ENCODE results near the gene NATD1.

Gene NATD1

DNA sequence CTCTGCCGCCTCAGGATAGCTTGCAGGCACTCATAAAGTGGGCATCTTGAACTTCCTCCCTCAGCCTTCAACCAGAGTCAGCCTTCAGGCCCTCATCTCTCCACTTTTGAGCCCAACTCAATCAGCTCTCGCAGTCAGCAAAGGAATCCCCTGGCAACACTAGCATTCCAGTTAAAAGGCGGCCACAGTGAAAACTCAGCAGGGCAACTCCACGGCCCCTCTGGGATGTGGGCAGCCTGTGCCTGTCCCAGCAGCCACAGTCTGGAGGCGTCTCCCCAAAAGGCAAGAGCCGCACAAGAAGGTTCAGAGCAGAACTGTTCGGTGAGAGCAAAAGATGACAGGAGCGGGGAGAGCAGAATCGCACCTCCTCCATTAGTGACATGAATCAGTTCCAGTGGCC is 48.3 kb downstream of the NATD1 start:
- no peak for TF ChIP-seq CTCF (IDR thresholded peaks at IDR 0.05; ENCODE audit: borderline replicate concordance, control extremely low read depth, extremely low read depth, insufficient read depth, missing control alignments)
- no peak for DNase-seq (ENCODE audit: low spot score)
- in situ Hi-C loops (cut with MboI; ENCODE audit: low sequenced_read_pairs, unreplicated experiment): no loop called here

DNA sequence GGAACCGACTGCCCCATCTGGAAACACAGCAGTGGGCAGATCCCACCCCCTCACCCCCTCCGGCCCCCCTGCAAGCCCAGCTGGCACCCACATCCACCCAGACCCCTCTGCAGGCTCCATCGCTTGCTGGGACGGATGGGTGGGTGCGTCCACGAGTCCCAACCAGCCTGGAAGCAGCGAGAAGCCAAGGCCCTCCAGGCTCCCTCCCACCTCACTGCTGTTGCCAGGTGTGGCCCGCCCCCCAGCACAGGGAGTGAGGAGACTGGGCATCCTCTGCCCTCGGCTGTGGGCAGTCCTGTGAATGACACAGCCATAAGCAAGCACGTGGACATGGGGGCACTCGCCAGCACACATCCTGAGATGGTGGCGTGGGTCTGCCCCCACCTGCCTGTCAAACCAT is 50.7 kb downstream of the NATD1 start:
- in situ Hi-C loops (cut with MboI; ENCODE audit: low sequenced_read_pairs, unreplicated experiment): no loop called here
- DNase-seq (ENCODE audit: low spot score): no peak
- no peak for TF ChIP-seq CTCF (IDR thresholded peaks at IDR 0.05; ENCODE audit: borderline replicate concordance, control extremely low read depth, extremely low read depth, insufficient read depth, missing control alignments)

DNA sequence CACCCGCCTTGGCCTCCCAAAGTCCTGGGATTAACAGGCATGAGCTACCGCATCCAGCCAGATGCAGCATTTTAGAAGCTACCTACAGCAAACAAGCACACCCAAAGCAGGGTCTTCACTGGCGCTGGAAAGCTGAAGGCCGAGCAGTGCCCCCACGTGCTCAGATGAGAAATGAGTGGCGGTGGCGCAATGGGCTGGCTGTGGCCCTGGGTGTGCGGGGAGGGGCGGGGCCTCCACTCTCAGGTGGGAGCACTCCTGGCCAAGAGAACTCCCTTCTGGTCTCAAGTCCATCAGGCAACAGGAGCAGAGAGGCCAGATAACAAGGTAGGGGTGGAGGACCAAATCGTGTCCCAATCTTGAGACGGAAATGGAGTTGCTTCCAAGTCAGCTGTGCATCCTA is 51.3 kb downstream of the NATD1 start:
- no peak for DNase-seq (ENCODE audit: low spot score)
- in situ Hi-C loops (cut with MboI; ENCODE audit: low sequenced_read_pairs, unreplicated experiment): no loop called here
- TF ChIP-seq CTCF (IDR thresholded peaks at IDR 0.05; ENCODE audit: borderline replicate concordance, control extremely low read depth, extremely low read depth, insufficient read depth, missing control alignments): no peak

GRCh38 chr17:21201298-21201595 is 52.0 kb downstream of the NATD1 start:
- no peak for TF ChIP-seq CTCF (IDR thresholded peaks at IDR 0.05; ENCODE audit: borderline replicate concordance, control extremely low read depth, extremely low read depth, insufficient read depth, missing control alignments)
- DNase-seq (ENCODE audit: low spot score): no peak
- in situ Hi-C loops (cut with MboI; ENCODE audit: low sequenced_read_pairs, unreplicated experiment): no loop called here

DNA sequence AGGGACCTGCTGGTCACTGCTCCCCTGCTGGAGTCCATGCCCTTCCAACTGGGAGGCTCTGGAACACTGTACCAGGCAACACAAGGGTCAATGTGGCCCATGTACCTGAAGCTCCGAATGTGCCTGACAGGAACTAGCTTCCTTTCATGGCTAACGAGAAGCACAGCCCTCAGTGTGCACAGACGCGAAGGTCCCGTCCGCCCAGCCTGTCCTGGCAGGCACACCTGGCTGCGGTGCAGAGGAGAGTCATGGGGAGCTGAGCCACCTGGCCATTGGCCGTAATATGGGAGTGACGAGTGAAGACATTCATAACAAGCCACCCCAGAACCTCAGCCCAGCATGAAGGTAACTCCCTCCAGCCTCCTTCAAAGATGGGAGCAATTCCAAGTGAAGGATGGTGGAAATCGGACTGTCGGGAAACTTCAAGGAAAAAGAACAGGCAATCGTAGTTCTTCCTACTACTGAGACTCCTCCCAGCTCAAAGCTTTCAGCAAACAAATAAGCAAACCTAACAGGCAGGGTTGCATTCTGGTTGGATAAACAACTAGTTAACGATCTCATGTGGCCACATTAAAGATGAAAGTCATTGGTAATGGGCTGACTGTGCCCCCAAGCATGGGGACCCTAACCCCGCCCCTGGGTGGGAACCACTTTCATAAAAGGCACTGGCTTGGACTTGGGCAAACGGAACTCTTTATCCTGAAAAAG is 52.5 kb downstream of the NATD1 start:
- in situ Hi-C loops (cut with MboI; ENCODE audit: low sequenced_read_pairs, unreplicated experiment): no loop called here
- no peak for DNase-seq (ENCODE audit: low spot score)
- TF ChIP-seq CTCF (IDR thresholded peaks at IDR 0.05; ENCODE audit: borderline replicate concordance, control extremely low read depth, extremely low read depth, insufficient read depth, missing control alignments): no peak

- no peak for DNase-seq (ENCODE audit: low spot score)
- TF ChIP-seq CTCF (IDR thresholded peaks at IDR 0.05; ENCODE audit: borderline replicate concordance, control extremely low read depth, extremely low read depth, insufficient read depth, missing control alignments): no peak
- in situ Hi-C loops (cut with MboI; ENCODE audit: low sequenced_read_pairs, unreplicated experiment): no loop called here
Measured at GRCh38 chr17:21199856-21200255, 53.4 kb downstream of the NATD1 start.

DNA sequence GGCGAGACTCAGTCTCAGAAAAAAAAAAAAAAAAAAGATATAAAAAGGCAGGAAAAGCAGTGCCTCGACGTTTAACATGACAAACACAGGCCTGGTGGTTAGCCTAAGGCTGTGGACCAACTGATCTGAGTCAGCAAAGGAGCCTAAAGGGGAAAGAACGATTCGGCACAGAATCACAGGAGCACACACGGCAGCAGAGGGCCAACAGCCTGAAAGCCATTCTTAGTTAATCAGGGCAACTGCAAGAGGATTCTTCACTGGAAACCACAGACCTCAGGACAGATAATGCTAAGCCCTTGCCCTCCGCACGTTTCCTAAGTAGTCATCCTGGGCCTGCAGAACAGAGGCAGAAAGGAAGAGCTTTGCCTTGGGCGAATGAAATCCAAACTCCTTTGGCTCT is 53.9 kb downstream of the NATD1 start:
- in situ Hi-C loops (cut with MboI; ENCODE audit: low sequenced_read_pairs, unreplicated experiment): no loop called here
- DNase-seq (ENCODE audit: low spot score): no peak
- no peak for TF ChIP-seq CTCF (IDR thresholded peaks at IDR 0.05; ENCODE audit: borderline replicate concordance, control extremely low read depth, extremely low read depth, insufficient read depth, missing control alignments)

All from GM13976 (cell line).